Measurements from ENCODE around the gene UPK3BL2. TPM values are rescaled to one million over a fixed set of nuclear protein-coding genes. Genes with fewer than 3 reads are reported as not detected.
"Not testable (repeated sequence)": the region's sequence is repeated elsewhere in the genome, so short reads cannot be mapped to it uniquely, and the experiment has no call there.

The UPK3BL2 gene
- total and polyA plus RNA-seq, 2 experiments from 2014 or later = 1.8 to 9.6 TPM

DNA sequence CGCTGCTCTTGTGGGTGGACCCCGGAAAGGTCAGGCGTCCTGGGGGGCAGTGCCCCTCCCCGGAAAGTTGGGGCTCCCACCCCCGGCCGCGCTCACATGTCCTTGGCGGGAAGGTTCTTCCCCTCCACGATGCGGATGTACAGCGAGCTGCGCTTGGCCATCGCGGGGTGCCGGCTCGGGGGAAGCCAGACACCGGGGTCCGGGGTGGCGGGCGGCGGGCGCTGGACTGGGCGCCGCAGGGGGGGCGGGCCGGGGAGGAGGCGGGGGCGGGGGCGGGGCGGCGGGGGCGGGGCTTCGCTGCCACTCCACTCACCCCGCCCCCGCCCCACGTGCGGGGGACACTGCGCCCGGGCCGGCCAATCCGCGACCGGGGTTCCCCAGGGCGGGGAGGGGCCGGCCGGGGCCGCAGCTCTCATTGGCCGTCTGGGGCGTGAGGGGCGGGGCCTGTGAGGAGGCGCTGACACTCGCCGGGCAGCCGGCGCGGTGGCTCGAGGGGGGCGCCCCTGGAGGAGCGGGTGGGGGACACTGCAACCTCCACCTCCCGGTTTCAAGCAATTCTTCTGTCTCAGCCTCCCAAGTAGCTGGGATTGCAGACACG lies 25.8 kb downstream of the UPK3BL2 start, which contains the start of gene RASA4B:
TSS of gene RASA4B (minus strand) at position 228 of the 598 bp plus-strand sequence. CDS start at position 161, 67 bp downstream.
- not testable (repeated sequence) for H3K9me2 ChIP-seq (replicated peaks; ENCODE audit: insufficient read depth); H3K4me3 ChIP-seq; H3K79me2 ChIP-seq; H3K4me1 ChIP-seq (ENCODE audit: insufficient read depth); H4K20me1 ChIP-seq (ENCODE audit: insufficient read depth, poor library complexity, severe bottlenecking); H2AFZ ChIP-seq; H3K4me2 ChIP-seq; H3K9me3 ChIP-seq (ENCODE audit: low read depth); H3K36me3 ChIP-seq (replicated peaks; ENCODE audit: insufficient read depth, low read depth); H3K27me3 ChIP-seq; H3K27ac ChIP-seq
- DNase-seq (ENCODE audit: low spot score) = peak; percentile 5
- WGBS (ENCODE audit: low lambda C conversion rate, missing lambda C conversion rate) = no CpG with 5 or more reads among the region's 61 CpGs

- not testable (repeated sequence) for H3K9me2 ChIP-seq (replicated peaks; ENCODE audit: insufficient read depth); H3K27me3 ChIP-seq; H3K4me2 ChIP-seq; H3K4me1 ChIP-seq (ENCODE audit: insufficient read depth); H4K20me1 ChIP-seq (ENCODE audit: insufficient read depth, poor library complexity, severe bottlenecking); DNase-seq (ENCODE audit: low spot score); H3K4me3 ChIP-seq; H3K36me3 ChIP-seq (replicated peaks; ENCODE audit: insufficient read depth, low read depth); H2AFZ ChIP-seq; H3K27ac ChIP-seq; H3K9me3 ChIP-seq (ENCODE audit: low read depth); H3K79me2 ChIP-seq
- no CpG with 5 or more reads among the region's 10 CpGs for WGBS (ENCODE audit: low lambda C conversion rate, missing lambda C conversion rate)
These were observed 26.5 kb downstream of the UPK3BL2 start for GRCh38 chr7:102516951-102517350.

GRCh38 chr7:102515889-102516288 lies 27.6 kb downstream of the UPK3BL2 start:
- WGBS (ENCODE audit: low lambda C conversion rate, missing lambda C conversion rate) = no CpG with 5 or more reads among the region's 3 CpGs
- not testable (repeated sequence) for H3K36me3 ChIP-seq (replicated peaks; ENCODE audit: insufficient read depth, low read depth); H3K27ac ChIP-seq; H3K9me2 ChIP-seq (replicated peaks; ENCODE audit: insufficient read depth); H3K27me3 ChIP-seq; H4K20me1 ChIP-seq (ENCODE audit: insufficient read depth, poor library complexity, severe bottlenecking); H3K4me3 ChIP-seq; DNase-seq (ENCODE audit: low spot score); H3K4me2 ChIP-seq; H2AFZ ChIP-seq; H3K79me2 ChIP-seq; H3K4me1 ChIP-seq (ENCODE audit: insufficient read depth); H3K9me3 ChIP-seq (ENCODE audit: low read depth)

- H2AFZ ChIP-seq; DNase-seq (ENCODE audit: low spot score); H3K9me2 ChIP-seq (replicated peaks; ENCODE audit: insufficient read depth); H3K27me3 ChIP-seq; H3K4me3 ChIP-seq; H3K4me2 ChIP-seq; H3K4me1 ChIP-seq (ENCODE audit: insufficient read depth); H3K9me3 ChIP-seq (ENCODE audit: low read depth); H3K27ac ChIP-seq; H3K79me2 ChIP-seq; H4K20me1 ChIP-seq (ENCODE audit: insufficient read depth, poor library complexity, severe bottlenecking); H3K36me3 ChIP-seq (replicated peaks; ENCODE audit: insufficient read depth, low read depth): not testable (repeated sequence)
- 100% methylated on average over 2 of the region's 15 CpGs for WGBS (ENCODE audit: low lambda C conversion rate, missing lambda C conversion rate)
These were observed 28.4 kb downstream of the UPK3BL2 start for GRCh38 chr7:102514881-102515721.

DNA sequence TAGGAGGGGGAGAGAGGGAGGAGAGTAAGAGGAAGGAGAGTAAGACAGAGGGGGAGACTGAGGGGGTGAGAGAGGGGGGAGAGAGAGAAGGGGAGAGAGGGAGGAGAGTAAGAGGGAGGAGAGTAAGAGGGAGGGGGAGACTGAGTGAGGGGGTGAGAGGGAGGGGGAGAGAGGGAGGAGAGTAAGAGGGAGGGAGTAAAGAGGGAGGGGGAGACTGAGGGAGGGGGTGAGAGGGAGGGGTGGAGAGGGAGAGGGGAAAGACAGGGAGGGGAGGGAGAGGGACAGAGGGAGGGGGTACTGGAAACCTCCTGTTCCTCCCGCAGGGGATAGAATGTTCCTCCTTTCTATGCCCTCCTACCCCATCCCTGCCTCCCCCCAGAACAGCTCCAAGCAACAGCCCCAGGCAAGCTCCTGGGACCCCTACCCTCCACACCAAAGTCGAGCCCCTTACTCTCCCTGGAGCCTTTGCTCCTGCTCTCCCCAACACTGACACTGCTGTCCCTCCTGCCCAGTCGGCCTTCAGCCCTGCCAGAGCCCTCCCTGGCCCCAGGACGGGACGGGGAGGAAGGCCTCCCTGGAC lies 30.8 kb downstream of the UPK3BL2 start:
- DNase-seq (ENCODE audit: low spot score) = peak; percentile 77
- not testable (repeated sequence) for H2AFZ ChIP-seq; H3K4me3 ChIP-seq; H3K27ac ChIP-seq; H3K9me3 ChIP-seq (ENCODE audit: low read depth); H3K9me2 ChIP-seq (replicated peaks; ENCODE audit: insufficient read depth); H3K79me2 ChIP-seq; H3K27me3 ChIP-seq; H3K4me1 ChIP-seq (ENCODE audit: insufficient read depth); H4K20me1 ChIP-seq (ENCODE audit: insufficient read depth, poor library complexity, severe bottlenecking); H3K36me3 ChIP-seq (replicated peaks; ENCODE audit: insufficient read depth, low read depth); H3K4me2 ChIP-seq
- 40% methylated on average over 1 of the region's 5 CpGs for WGBS (ENCODE audit: low lambda C conversion rate, missing lambda C conversion rate)

- not testable (repeated sequence) for H3K9me2 ChIP-seq (replicated peaks; ENCODE audit: insufficient read depth); H3K79me2 ChIP-seq; H3K4me2 ChIP-seq; H3K27me3 ChIP-seq; H2AFZ ChIP-seq; H3K4me3 ChIP-seq; H3K27ac ChIP-seq; H4K20me1 ChIP-seq (ENCODE audit: insufficient read depth, poor library complexity, severe bottlenecking); H3K9me3 ChIP-seq (ENCODE audit: low read depth); H3K36me3 ChIP-seq (replicated peaks; ENCODE audit: insufficient read depth, low read depth); H3K4me1 ChIP-seq (ENCODE audit: insufficient read depth); DNase-seq (ENCODE audit: low spot score)
- no CpG with 5 or more reads among the region's 30 CpGs for WGBS (ENCODE audit: low lambda C conversion rate, missing lambda C conversion rate)
These were observed 31.5 kb downstream of the UPK3BL2 start for GRCh38 chr7:102511860-102512522.

DNA sequence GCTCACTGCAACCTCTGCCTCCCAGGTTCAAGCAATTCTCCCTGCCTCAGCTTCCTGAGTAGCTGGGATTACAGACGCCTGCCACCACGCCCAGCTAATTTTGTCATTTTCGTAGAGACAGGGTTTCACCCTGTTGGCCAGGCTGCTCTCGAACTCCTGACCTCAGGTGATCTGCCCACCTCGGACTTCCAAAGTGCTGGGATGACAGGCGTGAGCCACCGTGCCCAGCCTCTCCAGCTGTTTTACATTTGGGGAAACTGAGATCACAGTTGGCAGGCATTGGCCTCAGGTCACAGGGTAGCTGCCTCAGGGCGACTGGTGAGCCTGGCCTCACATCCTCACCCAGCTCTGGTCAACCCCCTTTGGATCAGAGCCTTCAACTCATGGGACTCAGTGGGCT lies 32.9 kb downstream of the UPK3BL2 start:
- not testable (repeated sequence) for H3K79me2 ChIP-seq; H3K4me1 ChIP-seq (ENCODE audit: insufficient read depth); H3K4me2 ChIP-seq; H3K9me3 ChIP-seq (ENCODE audit: low read depth); H3K36me3 ChIP-seq (replicated peaks; ENCODE audit: insufficient read depth, low read depth); H3K9me2 ChIP-seq (replicated peaks; ENCODE audit: insufficient read depth); DNase-seq (ENCODE audit: low spot score); H3K27me3 ChIP-seq; H3K27ac ChIP-seq; H2AFZ ChIP-seq; H3K4me3 ChIP-seq; H4K20me1 ChIP-seq (ENCODE audit: insufficient read depth, poor library complexity, severe bottlenecking)
- 95% methylated on average over 5 of the region's 8 CpGs for WGBS (ENCODE audit: low lambda C conversion rate, missing lambda C conversion rate)

GRCh38 chr7:102507410-102508088 lies 35.9 kb downstream of the UPK3BL2 start:
- not testable (repeated sequence) for DNase-seq (ENCODE audit: low spot score); H3K4me2 ChIP-seq; H2AFZ ChIP-seq; H3K4me1 ChIP-seq (ENCODE audit: insufficient read depth); H3K9me3 ChIP-seq (ENCODE audit: low read depth); H3K9me2 ChIP-seq (replicated peaks; ENCODE audit: insufficient read depth); H3K27me3 ChIP-seq; H3K27ac ChIP-seq; H3K4me3 ChIP-seq; H3K79me2 ChIP-seq; H3K36me3 ChIP-seq (replicated peaks; ENCODE audit: insufficient read depth, low read depth); H4K20me1 ChIP-seq (ENCODE audit: insufficient read depth, poor library complexity, severe bottlenecking)
- WGBS (ENCODE audit: low lambda C conversion rate, missing lambda C conversion rate) = 85% methylated on average over 3 of the region's 8 CpGs

All from hepatocyte (in vitro differentiated cells).